K562 (cell line): ENCODE measurements around the gene DIS3L. TPM values are rescaled to one million over a fixed set of nuclear protein-coding genes. Genes with fewer than 3 reads are reported as not detected.

Experiments
- DEAF1 ChIP-seq: fragments of 450-650 bp; formaldehyde crosslinking; IDR thresholded peaks from 2 replicates; pipeline ENCODE4 v1.4.0; 2020; ENCODE audit warnings: mild to moderate bottlenecking, moderate library complexity
- DMBX1 ChIP-seq: fragments of 250-450 bp; sonication (Bioruptor Pico); IDR thresholded peaks from 2 replicates; pipeline ENCODE4 v1.8.0; 2022; ENCODE audit warnings: inconsistent platforms, mild to moderate bottlenecking, moderate library complexity, borderline replicate concordance
- EWSR1 ChIP-seq: fragments of 450-650 bp; IDR thresholded peaks from 2 replicates; pipeline ENCODE4 v1.6.1; 2018; ENCODE audit warnings: borderline replicate concordance, mild to moderate bottlenecking, low read depth, moderate library complexity; ENCODE audit not compliant: partially characterized antibody
- FOXK1 ChIP-seq: sonication (generic); formaldehyde crosslinking; IDR thresholded peaks from 2 replicates; pipeline ENCODE4 v1.8.0; 2022; ENCODE audit warnings: missing genetic modification reagents, mild to moderate bottlenecking, borderline replicate concordance
- GATAD2A ChIP-seq: fragments of 450-650 bp; IDR thresholded peaks from 2 replicates; pipeline ENCODE4 v1.6.1; 2017
- JUND ChIP-seq, 2 experiments: IDR thresholded peaks; 2 replicates in 1 of 2; 3 replicates in 1 of 2; pipeline ENCODE4 v1.6.1; 2011; ENCODE audit warnings: borderline replicate concordance in 2 of 2, low read depth in 2 of 2, low read length in 2 of 2, improper control_type of control experiment in 1 of 2, missing biosample characterization in 1 of 2, missing genetic modification characterization in 1 of 2, missing genetic modification reagents in 1 of 2
- MBD2 ChIP-seq: sonication (generic); IDR thresholded peaks from 2 replicates; pipeline ENCODE4 v1.6.1; 2016; ENCODE audit warnings: low read depth, borderline replicate concordance
- MEIS2 ChIP-seq: fragments of 450-650 bp; IDR thresholded peaks from 2 replicates; pipeline ENCODE4 v1.6.1; 2014; ENCODE audit warnings: mild to moderate bottlenecking; ENCODE audit not compliant: partially characterized antibody
- NFE2L1 ChIP-seq: fragments of 450-650 bp; IDR thresholded peaks from 2 replicates; pipeline ENCODE4 v1.6.1; 2016; ENCODE audit warnings: missing genetic modification characterization, low read depth, mild to moderate bottlenecking, missing compliant biosample characterization, moderate library complexity, borderline replicate concordance
- RFX1 ChIP-seq: fragments of 450-650 bp; IDR thresholded peaks from 2 replicates; pipeline ENCODE4 v1.6.1; 2016; ENCODE audit warnings: mild to moderate bottlenecking, moderate library complexity
- SMARCA4 ChIP-seq: fragments of 450-650 bp; IDR thresholded peaks from 2 replicates; pipeline ENCODE4 v1.6.1; 2016
- TEAD4 ChIP-seq, 2 experiments: sonication (generic) in 1 of 2; formaldehyde crosslinking in 1 of 2; IDR thresholded peaks; 2 replicates each; pipeline versions ENCODE4 v1.6.1 to v1.8.0; 2012 to 2022; ENCODE audit warnings: borderline replicate concordance in 1 of 2, inconsistent platforms in 1 of 2, low read length in 1 of 2, mild to moderate bottlenecking in 1 of 2, missing genetic modification reagents in 1 of 2
- XRCC3 ChIP-seq: fragments of 450-650 bp; IDR thresholded peaks from 2 replicates; pipeline ENCODE4 v1.6.1; 2017; ENCODE audit warnings: mild to moderate bottlenecking, moderate library complexity
- ZBTB1 ChIP-seq: sonication (generic); formaldehyde crosslinking; IDR thresholded peaks from 2 replicates; pipeline ENCODE4 v1.8.1; 2023; ENCODE audit warnings: missing genetic modification reagents, low read depth, mild to moderate bottlenecking, borderline replicate concordance
- ZKSCAN8 ChIP-seq: fragments of 200-800 bp; sonication (Bioruptor generic); IDR thresholded peaks from 2 replicates; pipeline ENCODE4 v1.6.1; 2016; ENCODE audit warnings: missing genetic modification characterization, missing compliant biosample characterization
- ZNF253 ChIP-seq: fragments of 250-450 bp; sonication (Bioruptor Pico); conservative IDR thresholded peaks from 2 replicates; pipeline ENCODE4 v1.6.1; 2021; ENCODE audit warnings: mild to moderate bottlenecking
- polyA plus RNA-seq, 8 experiments: library from polyadenylated mRNA; depleted of rRNA in 4 of 8; stranded (reverse) in 5 of 8; unstranded in 3 of 8; fragments of >200 nt; fragmentation: Nextera tagmentation in 2 of 8; fragmentation: Illumina TruSeq in 1 of 8; extraction: Ambion mirVana in 2 of 8; extraction: Trizol in 1 of 8; gene quantifications; 2 replicates each; pipeline versions ENCODE4 v1.2.1 to v1.2.3, GENCODE V29; 2011 to 2014; ENCODE audit warnings: inconsistent platforms in 1 of 8, missing spikeins in 1 of 8
- total RNA-seq, 7 experiments: library from RNA; depleted of rRNA in 6 of 7; stranded (reverse); fragments of >200 nt in 6 of 7; fragmentation: Illumina TruSeq in 2 of 7; extraction: Trizol in 2 of 7; gene quantifications; 2 replicates each; pipeline versions ENCODE4 v1.2.1 to v1.2.3, GENCODE V29; 2011 to 2021; ENCODE audit warnings: low replicate concordance in 1 of 7
- TF ChIP-seq, protein P1 (sequence below): fragments of 250-450 bp; sonication (Bioruptor Pico); IDR thresholded peaks from 2 replicates; pipeline ENCODE4 v1.5.0; 2020; ENCODE audit warnings: mild to moderate bottlenecking, borderline replicate concordance
- TF ChIP-seq, protein P2 (sequence below): fragments of 450-650 bp; conservative IDR thresholded peaks from 2 replicates; pipeline ENCODE4 v1.6.1; 2016; ENCODE audit warnings: missing genetic modification characterization, low read depth, mild to moderate bottlenecking, control low read depth, missing compliant biosample characterization
- TF ChIP-seq, protein P3 (sequence below): fragments of 250-450 bp; sonication (Bioruptor Pico); IDR thresholded peaks from 2 replicates; pipeline ENCODE4 v1.8.0; 2021; ENCODE audit warnings: mild to moderate bottlenecking, moderate library complexity

Gene DIS3L
- total and polyA plus RNA-seq, 9 of the 15 experiments (the other 6 are each of a cell fraction or from before 2014, with no cell fraction given), result 5.9 to 34.6 (median 16.9) TPM

DNA sequence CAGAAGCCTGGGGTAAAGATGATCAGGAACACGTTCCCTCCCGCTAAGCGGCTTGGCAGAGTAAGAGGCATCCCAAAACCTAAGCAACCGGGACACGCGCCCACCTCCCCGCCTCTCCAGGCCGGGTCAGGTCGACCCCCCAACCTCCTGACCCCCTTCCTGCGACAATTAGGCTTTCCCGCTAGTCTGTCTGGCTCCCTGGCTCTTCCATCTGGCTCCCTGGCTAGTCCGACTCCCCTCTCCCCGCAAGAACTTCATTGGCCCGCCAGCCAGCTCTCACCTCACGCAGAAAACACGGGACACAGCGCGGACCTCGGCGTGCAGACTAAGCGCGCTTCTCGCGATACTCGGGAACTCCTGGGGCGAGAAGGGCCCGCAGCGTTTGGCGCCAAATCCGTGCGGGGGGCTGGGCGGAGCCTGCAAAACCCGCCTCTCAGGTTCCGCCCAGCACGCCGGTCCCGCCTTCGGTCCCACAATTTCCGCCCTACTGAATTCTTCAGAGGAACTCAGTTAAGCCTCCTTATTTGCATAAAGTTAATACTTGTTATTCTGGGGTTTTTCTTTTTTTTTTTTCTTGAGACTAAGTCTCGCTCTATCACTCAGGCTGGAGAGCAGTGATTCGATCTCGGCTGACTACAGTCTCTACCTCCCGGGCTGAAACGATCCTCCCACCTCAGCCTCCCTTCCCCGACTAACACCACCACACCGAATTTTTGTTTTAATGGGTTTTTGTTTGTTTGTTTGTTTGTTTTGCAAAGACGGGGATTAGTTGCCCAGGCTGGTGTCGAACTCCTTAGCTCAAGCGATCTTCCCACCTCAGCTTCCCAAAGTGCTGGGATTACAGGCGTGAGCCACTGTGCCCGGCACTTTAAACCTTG is 63.2 kb downstream of the DIS3L start, which contains the start of gene TIPIN (continued):
- TF ChIP-seq, protein P1, sequence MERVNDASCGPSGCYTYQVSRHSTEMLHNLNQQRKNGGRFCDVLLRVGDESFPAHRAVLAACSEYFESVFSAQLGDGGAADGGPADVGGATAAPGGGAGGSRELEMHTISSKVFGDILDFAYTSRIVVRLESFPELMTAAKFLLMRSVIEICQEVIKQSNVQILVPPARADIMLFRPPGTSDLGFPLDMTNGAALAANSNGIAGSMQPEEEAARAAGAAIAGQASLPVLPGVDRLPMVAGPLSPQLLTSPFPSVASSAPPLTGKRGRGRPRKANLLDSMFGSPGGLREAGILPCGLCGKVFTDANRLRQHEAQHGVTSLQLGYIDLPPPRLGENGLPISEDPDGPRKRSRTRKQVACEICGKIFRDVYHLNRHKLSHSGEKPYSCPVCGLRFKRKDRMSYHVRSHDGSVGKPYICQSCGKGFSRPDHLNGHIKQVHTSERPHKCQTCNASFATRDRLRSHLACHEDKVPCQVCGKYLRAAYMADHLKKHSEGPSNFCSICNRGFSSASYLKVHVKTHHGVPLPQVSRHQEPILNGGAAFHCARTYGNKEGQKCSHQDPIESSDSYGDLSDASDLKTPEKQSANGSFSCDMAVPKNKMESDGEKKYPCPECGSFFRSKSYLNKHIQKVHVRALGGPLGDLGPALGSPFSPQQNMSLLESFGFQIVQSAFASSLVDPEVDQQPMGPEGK (CRISPR knock-in tag), result no peak
- TF ChIP-seq, protein P2, sequence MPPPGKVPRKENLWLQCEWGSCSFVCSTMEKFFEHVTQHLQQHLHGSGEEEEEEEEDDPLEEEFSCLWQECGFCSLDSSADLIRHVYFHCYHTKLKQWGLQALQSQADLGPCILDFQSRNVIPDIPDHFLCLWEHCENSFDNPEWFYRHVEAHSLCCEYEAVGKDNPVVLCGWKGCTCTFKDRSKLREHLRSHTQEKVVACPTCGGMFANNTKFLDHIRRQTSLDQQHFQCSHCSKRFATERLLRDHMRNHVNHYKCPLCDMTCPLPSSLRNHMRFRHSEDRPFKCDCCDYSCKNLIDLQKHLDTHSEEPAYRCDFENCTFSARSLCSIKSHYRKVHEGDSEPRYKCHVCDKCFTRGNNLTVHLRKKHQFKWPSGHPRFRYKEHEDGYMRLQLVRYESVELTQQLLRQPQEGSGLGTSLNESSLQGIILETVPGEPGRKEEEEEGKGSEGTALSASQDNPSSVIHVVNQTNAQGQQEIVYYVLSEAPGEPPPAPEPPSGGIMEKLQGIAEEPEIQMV, result peak; percentile 69
- TF ChIP-seq TEAD4 (IDR thresholded peaks at IDR 0.05; ENCODE audit: low read length), result no peak
- TF ChIP-seq TEAD4 (CRISPR knock-in tag; IDR thresholded peaks at IDR 0.05; ENCODE audit: borderline replicate concordance), result no peak
- TF ChIP-seq ZBTB1, result no peak
- TF ChIP-seq MEIS2, result no peak
- TF ChIP-seq, protein P3, sequence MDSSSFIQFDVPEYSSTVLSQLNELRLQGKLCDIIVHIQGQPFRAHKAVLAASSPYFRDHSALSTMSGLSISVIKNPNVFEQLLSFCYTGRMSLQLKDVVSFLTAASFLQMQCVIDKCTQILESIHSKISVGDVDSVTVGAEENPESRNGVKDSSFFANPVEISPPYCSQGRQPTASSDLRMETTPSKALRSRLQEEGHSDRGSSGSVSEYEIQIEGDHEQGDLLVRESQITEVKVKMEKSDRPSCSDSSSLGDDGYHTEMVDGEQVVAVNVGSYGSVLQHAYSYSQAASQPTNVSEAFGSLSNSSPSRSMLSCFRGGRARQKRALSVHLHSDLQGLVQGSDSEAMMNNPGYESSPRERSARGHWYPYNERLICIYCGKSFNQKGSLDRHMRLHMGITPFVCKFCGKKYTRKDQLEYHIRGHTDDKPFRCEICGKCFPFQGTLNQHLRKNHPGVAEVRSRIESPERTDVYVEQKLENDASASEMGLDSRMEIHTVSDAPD (CRISPR knock-in tag), result no peak
- no peak for TF ChIP-seq ZKSCAN8 (CRISPR knock-in tag)
- TF ChIP-seq DEAF1, result no peak
- TF ChIP-seq MBD2, result peak; percentile 54; the same call in 1 of the 2 replicates
- TF ChIP-seq NFE2L1 (tag), result no peak
- no peak for TF ChIP-seq DMBX1 (CRISPR knock-in tag)
- peak; percentile 3; the same call in 1 of the 2 replicates for TF ChIP-seq JUND (IDR thresholded peaks at IDR 0.05; ENCODE audit: borderline replicate concordance, low read depth, low read length)
- no peak; the same call in 2 of the 3 replicates for TF ChIP-seq JUND (tag; IDR thresholded peaks at IDR 0.05; ENCODE audit: borderline replicate concordance, low read depth, low read length)
- TF ChIP-seq SMARCA4, result no peak; the same call in 1 of the 2 replicates
- TF ChIP-seq FOXK1 (CRISPR knock-in tag), result no peak
- no peak for TF ChIP-seq XRCC3
- TF ChIP-seq RFX1, result no peak
- TF ChIP-seq ZNF253 (CRISPR knock-in tag), result no peak
- TF ChIP-seq GATAD2A, result no peak
- TF ChIP-seq EWSR1, result no peak
